Measurements from ENCODE around the gene KIAA1671. TPM values are rescaled to one million over a fixed set of nuclear protein-coding genes. Genes with fewer than 3 reads are reported as not detected.

The KIAA1671 gene
- total and polyA plus RNA-seq, 7 donors = 6.3 to 34.2 (median 10.2) TPM

DNA sequence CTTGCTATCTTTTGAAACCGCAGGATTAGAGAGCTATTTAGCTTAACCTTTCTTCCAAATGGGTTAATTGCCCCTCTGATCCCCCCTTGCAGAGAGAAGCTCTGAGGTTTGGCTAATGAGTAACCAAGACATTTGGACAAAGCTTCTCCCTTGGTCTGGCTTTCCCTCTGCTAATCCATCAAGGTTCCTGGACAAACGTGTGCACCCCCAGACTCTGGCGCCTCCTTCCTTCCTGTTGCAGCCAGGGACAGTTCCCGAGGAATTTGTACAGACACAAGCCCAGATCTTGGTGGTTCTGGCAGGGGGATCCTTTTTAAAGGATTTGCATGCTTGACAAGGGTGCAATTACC lies 1.6 kb downstream of the KIAA1671 start:
- WGBS, 2 donors = 19 to 47% methylated on average over 4 of the region's 4 CpGs
- intact Hi-C loops (cut with DNase I) = no loop called here
- Histone ChIP-seq H3K4me3 (peak overlapping the region in 1 of 4 donors; percentile 76), H3K27me3 (peaks cover 0 to 9% (median 0%) of the 10 kb centered on the region in 3 donors), H3K36me3 (no peaks in the 10 kb centered on the region), H3K4me1 (peaks cover 0 to 17% (median 9%) of the 10 kb centered on the region in 4 donors), H3K27ac (peak overlapping the region in 3 of 4 donors; percentile 69 to 77 (median 73)), H3K9me3 (no peaks in the 10 kb centered on the region)
- no peak for TF ChIP-seq EP300 (IDR thresholded peaks at IDR 0.05)
- no peak for TF ChIP-seq POLR2A (IDR thresholded peaks at IDR 0.05)
- no peak for TF ChIP-seq POLR2AphosphoS5 (IDR thresholded peaks at IDR 0.05)
- TF ChIP-seq, protein P1, sequence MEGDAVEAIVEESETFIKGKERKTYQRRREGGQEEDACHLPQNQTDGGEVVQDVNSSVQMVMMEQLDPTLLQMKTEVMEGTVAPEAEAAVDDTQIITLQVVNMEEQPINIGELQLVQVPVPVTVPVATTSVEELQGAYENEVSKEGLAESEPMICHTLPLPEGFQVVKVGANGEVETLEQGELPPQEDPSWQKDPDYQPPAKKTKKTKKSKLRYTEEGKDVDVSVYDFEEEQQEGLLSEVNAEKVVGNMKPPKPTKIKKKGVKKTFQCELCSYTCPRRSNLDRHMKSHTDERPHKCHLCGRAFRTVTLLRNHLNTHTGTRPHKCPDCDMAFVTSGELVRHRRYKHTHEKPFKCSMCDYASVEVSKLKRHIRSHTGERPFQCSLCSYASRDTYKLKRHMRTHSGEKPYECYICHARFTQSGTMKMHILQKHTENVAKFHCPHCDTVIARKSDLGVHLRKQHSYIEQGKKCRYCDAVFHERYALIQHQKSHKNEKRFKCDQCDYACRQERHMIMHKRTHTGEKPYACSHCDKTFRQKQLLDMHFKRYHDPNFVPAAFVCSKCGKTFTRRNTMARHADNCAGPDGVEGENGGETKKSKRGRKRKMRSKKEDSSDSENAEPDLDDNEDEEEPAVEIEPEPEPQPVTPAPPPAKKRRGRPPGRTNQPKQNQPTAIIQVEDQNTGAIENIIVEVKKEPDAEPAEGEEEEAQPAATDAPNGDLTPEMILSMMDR (IDR thresholded peaks at IDR 0.05) = no peak
- no peak for DNase-seq

DNA sequence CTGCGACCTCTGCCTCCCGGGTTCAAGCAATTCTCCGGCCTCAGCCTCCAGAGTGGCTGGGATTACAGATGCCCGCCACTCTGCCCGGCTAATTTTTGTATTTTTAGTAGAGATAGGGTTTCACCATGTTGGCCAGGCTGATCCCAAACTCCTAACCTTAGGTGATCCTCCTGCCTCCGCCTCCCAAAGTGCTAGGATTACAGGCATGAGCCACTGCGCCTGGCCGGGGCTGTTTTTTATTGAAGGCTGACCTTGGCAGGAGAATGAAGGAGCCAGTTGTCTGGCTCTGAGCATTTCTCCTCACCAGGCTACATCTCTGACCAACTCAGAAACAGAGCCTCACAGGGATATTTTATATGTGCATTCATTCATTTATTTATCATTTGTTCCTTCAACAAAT lies 2.3 kb downstream of the KIAA1671 start:
- H3K4me3 ChIP-seq = no peak overlapping the region
- no peaks in the 10 kb centered on the region for H3K36me3 ChIP-seq
- H3K4me1 ChIP-seq = peaks cover 0 to 17% (median 9%) of the 10 kb centered on the region in 4 donors
- no peak for DNase-seq
- H3K9me3 ChIP-seq = no peaks in the 10 kb centered on the region
- 77 to 90% methylated on average over 8 of the region's 8 CpGs for WGBS, 2 donors
- no peak overlapping the region for H3K27ac ChIP-seq
- H3K27me3 ChIP-seq = peaks cover 0 to 4% (median 0%) of the 10 kb centered on the region in 3 donors
- TF ChIP-seq EP300 (IDR thresholded peaks at IDR 0.05) (no peak), POLR2AphosphoS5 (IDR thresholded peaks at IDR 0.05) (no peak), POLR2A (IDR thresholded peaks at IDR 0.05) (no peak)
- TF ChIP-seq, protein P1 (IDR thresholded peaks at IDR 0.05) = no peak
- intact Hi-C loops (cut with DNase I) = no loop called here

DNA sequence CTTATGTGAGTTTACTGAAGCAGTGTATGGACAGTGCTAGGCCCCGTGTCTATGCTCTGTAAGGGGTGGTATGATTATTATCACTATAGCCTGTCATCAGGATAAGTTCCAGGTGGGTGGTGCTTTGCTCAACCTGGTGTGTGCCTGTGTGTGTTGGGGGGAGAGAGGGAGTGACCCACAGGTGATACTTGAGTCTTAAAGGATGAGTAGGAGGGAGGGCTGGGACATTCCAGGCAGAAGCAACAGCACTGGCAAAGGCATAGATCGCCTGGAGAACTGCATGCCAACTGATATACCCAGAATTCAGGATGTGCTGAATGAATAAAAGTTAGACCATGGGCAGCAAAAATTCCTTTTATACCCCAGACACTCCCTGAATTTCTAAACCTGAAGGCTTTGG lies 4.5 kb downstream of the KIAA1671 start:
- DNase-seq = no peak
- Histone ChIP-seq H3K27me3 (peaks cover 0 to 4% (median 0%) of the 10 kb centered on the region in 3 donors), H3K4me1 (peaks cover 0 to 17% (median 9%) of the 10 kb centered on the region in 4 donors)

DNA sequence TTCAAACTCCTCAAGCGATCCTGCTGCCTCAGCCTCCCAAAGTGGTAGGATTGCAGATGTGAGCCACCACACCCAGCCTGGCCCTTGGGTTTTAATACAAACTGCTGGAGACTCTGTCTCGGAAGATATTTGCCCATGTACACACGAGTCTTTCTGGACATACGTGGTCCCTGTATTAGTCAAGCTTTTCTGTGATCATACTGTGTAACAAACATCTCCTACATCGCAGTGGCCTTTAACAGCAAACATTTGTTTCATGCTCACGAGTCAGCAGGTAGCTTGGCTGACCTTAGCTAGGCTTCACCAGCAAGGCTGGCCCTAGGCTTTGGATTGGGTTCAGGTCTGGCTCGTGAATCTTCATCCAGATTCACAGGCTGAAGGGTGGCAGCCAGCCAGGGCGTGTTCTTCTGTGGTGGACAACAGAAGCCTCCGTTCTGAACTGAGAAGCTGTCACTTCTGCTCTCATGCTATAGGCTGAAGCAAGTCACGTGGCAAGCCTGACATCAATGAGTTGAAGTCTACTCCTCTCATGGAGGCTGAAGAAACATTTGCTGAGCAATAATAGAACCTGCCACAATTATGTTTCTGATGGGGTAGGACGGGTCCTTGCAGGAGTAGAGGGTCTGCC lies 8.8 kb downstream of the KIAA1671 start:
- TF ChIP-seq POLR2AphosphoS5 (IDR thresholded peaks at IDR 0.05) (no peak), POLR2A (IDR thresholded peaks at IDR 0.05) (no peak), EP300 (IDR thresholded peaks at IDR 0.05) (no peak)
- TF ChIP-seq, protein P1 (IDR thresholded peaks at IDR 0.05) = no peak

More for the DNA sequence above, 4.5 kb downstream of the KIAA1671 start:
- Histone ChIP-seq H3K27ac (no peak overlapping the region), H3K9me3 (no peaks in the 10 kb centered on the region), H3K4me3 (no peak overlapping the region), H3K36me3 (no peaks in the 10 kb centered on the region)
- TF ChIP-seq, protein P1 (IDR thresholded peaks at IDR 0.05) = no peak
- TF ChIP-seq POLR2A (IDR thresholded peaks at IDR 0.05) (no peak), EP300 (IDR thresholded peaks at IDR 0.05) (no peak), POLR2AphosphoS5 (IDR thresholded peaks at IDR 0.05) (no peak)
- 82 to 87% methylated on average over 2 of the region's 2 CpGs for WGBS, 2 donors
- intact Hi-C loops (cut with DNase I) = no loop called here

DNA sequence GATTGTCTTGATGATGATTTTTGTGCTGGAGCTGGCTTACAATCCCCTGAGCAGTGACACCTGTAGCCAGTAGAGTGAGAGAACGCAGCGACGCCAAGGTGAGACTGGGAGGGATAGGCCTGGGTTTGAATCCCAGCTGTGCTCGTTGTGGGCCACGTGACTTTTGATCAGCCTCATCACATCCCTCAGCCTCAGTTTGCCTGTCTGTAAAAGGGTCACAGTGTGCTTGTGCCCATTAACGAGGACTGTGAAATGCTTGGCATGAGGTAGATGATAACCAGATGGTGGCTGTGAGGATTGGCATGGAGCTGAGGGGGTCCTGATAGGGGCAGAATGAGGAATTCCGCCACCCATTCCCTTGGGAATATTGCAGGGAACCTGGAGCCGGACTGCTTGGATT lies 9.6 kb downstream of the KIAA1671 start:
- intact Hi-C loops (cut with DNase I) = no loop called here
- no peak for DNase-seq
- TF ChIP-seq EP300 (IDR thresholded peaks at IDR 0.05) (no peak), POLR2A (IDR thresholded peaks at IDR 0.05) (no peak), POLR2AphosphoS5 (IDR thresholded peaks at IDR 0.05) (no peak)
- TF ChIP-seq, protein P1 (IDR thresholded peaks at IDR 0.05) = no peak
- 90 to 94% methylated on average over 8 of the region's 8 CpGs for WGBS, 2 donors
- Histone ChIP-seq H3K9me3 (no peaks in the 10 kb centered on the region), H3K27me3 (no peaks in the 10 kb centered on the region), H3K27ac (no peak overlapping the region), H3K36me3 (no peaks in the 10 kb centered on the region), H3K4me3 (no peak overlapping the region), H3K4me1 (no peaks in the 10 kb centered on the region)

More for the DNA sequence above, 8.8 kb downstream of the KIAA1671 start:
- DNase-seq = no peak
- Histone ChIP-seq H3K36me3 (no peaks in the 10 kb centered on the region), H3K27ac (no peak overlapping the region), H3K4me3 (no peak overlapping the region), H3K4me1 (no peaks in the 10 kb centered on the region), H3K27me3 (no peaks in the 10 kb centered on the region), H3K9me3 (no peaks in the 10 kb centered on the region)
- intact Hi-C loops (cut with DNase I) = no loop called here
- WGBS, 2 donors = 88 to 89% methylated on average over 11 of the region's 11 CpGs
